OCI-LY3 (cell line): ENCODE measurements around the gene TFPI.

Source experiments
- CTCF ChIP-seq: fragments of 200-600, 300-600 bp; sonication (generic); IDR thresholded peaks from 2 replicates; pipeline ENCODE4 v1.5.1; 2014; ENCODE audit warnings: antibody characterized with exemption, low read length, low read depth
- EZH2phosphoT487 ChIP-seq: fragments of 200-600 bp; shearing (Covaris generic); IDR thresholded peaks from 2 replicates; pipeline ENCODE4 v1.6.1; 2018; ENCODE audit warnings: antibody characterized with exemption, mixed run types, low read depth

GRCh38 chr2:187431911-187432310 lies 122.3 kb downstream of the TFPI start:
- TF ChIP-seq CTCF (no peak), EZH2phosphoT487 (no peak)
